ENCODE results near the gene NOL7. TPM values are rescaled to one million over a fixed set of nuclear protein-coding genes. Genes with fewer than 3 reads are reported as not detected.

NOL7 gene
- total and polyA plus RNA-seq, 2 donors (not counting 1 experiment from before 2014, with no cell fraction given) = 24.7 to 58.3 TPM

DNA sequence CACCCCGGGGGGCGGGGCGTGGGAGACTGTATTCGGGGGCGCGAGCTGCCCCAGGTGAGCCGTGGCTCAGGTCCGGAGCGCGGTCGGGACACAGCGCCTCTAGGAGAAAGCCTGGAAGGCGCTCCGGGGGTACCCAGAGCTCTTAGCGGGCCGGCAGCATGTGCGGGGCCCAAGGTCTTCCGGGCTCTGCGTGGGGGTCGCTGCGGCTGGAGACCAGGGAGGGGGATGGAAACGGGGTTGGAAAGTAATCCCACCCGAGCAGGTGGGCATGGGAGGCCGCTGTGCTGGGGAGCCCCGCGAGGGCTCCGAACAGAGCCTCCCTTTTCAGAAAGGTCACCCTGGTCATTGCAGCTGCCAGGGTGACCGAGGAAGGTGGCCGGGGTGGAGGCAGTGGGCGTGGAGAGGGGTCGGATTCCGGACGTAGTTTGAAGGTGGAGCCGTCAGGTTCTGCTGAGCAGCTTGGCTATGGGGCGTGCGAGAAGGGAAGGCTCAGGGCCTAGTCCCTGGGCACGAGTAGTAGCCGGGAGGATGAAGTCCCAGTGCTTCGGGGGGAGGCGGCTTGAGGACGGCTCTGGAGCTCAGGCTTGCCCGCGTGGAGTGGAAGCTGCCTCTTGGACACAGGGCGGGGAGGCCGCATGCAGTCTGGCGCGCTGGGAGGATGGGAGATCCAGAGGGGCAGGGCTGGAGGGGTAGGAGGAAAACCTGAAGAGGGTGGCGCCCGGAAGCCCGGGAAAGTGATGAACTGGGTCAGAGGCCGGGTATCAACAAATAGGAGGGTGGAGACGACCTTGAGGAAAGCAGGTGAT, 40.4 kb upstream of the NOL7 start, which contains the start of gene SIRT5:
TSS of gene SIRT5 (plus strand) at position 31 of the 806 bp plus-strand sequence. CDS start 9,510 bp downstream, outside the sequence.
- ChIA-PET CTCF (interaction anchor here (0.7 to 5.6 kb wide), 35 partner anchors 10 to 380 kb away, joined by 3 to 53 read pairs (median 5); partner anchors contain the start of genes GFOD1, NOL7, RANBP9 and TBC1D7), POLR2A (interaction anchor here (0.6 to 2.7 kb wide), 18 partner anchors 33 to 302 kb away, joined by 3 to 31 read pairs (median 3); partner anchors contain the start of genes GFOD1 and NOL7)
- H3K9ac ChIP-seq (ENCODE audit: low read length) = peak within 1 kb of the TSS; percentile 91
- H3K4me2 ChIP-seq (replicated peaks; ENCODE audit: low read depth, low read length, poor library complexity, severe bottlenecking) = peak within 1 kb of the TSS; percentile 98
- H3K9me3 Mint-ChIP-seq (ENCODE audit: insufficient read depth) = no peaks in the 10 kb centered on the region
- H3K27ac ChIP-seq (ENCODE audit: low read length in 2 of 2) = peak within 1 kb of the TSS; percentile 87 to 94
- peak within 1 kb of the TSS; percentile 95 for H3K4me3 Mint-ChIP-seq
- peaks cover 27% of the 10 kb centered on the region for H3K4me1 Mint-ChIP-seq
- under 1% methylated on average over 52 of the region's 52 CpGs for WGBS (ENCODE audit: insufficient coverage)
- H3K9me3 ChIP-seq (ENCODE audit: control extremely low read depth in 1 of 3, control insufficient read depth in 2 of 3, insufficient read depth in 1 of 3, low read length in 2 of 3) = no peaks in the 10 kb centered on the region
- ATAC-seq (ENCODE audit: low read depth) = peak; percentile 71
- H3K27ac Mint-ChIP-seq = peak within 1 kb of the TSS; percentile 98
- H2AFZ ChIP-seq (ENCODE audit: insufficient read depth, low read depth, low read length, poor library complexity, severe bottlenecking) = peak within 1 kb of the TSS; percentile 96
- intact Hi-C loops (cut with micrococcal nuclease) = loop anchor here (1.0 to 2.0 kb wide), 11 partner anchors 36 to 246 kb away; partner anchors contain the start of genes GFOD1, MCUR1, NOL7 and TBC1D7
- H3K79me2 ChIP-seq (ENCODE audit: control insufficient read depth, insufficient read depth, low read length) = peaks cover 22% of the 10 kb centered on the region
- TF ChIP-seq, protein P1, sequence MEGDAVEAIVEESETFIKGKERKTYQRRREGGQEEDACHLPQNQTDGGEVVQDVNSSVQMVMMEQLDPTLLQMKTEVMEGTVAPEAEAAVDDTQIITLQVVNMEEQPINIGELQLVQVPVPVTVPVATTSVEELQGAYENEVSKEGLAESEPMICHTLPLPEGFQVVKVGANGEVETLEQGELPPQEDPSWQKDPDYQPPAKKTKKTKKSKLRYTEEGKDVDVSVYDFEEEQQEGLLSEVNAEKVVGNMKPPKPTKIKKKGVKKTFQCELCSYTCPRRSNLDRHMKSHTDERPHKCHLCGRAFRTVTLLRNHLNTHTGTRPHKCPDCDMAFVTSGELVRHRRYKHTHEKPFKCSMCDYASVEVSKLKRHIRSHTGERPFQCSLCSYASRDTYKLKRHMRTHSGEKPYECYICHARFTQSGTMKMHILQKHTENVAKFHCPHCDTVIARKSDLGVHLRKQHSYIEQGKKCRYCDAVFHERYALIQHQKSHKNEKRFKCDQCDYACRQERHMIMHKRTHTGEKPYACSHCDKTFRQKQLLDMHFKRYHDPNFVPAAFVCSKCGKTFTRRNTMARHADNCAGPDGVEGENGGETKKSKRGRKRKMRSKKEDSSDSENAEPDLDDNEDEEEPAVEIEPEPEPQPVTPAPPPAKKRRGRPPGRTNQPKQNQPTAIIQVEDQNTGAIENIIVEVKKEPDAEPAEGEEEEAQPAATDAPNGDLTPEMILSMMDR (IDR thresholded peaks at IDR 0.05) = peak; percentile 92
- TF ChIP-seq EZH2 (IDR thresholded peaks at IDR 0.05; ENCODE audit: borderline replicate concordance, insufficient read depth, low read depth, low read length, poor library complexity, severe bottlenecking) = no peak
- peak within 1 kb of the TSS; percentile 37 to 99 (median 81) for H3K4me3 ChIP-seq (ENCODE audit: control extremely low read depth in 1 of 5, extremely low read depth in 1 of 5, insufficient read depth in 1 of 5, low read depth in 2 of 5, low read length in 4 of 5)
- H3K36me3 ChIP-seq (replicated peaks in 1 of 2; ENCODE audit: control extremely low read depth in 1 of 2, control insufficient read depth in 1 of 2, extremely low read depth in 1 of 2, insufficient read depth in 2 of 2, low read length in 1 of 2) = peaks cover 0 to 3% of the 10 kb centered on the region in 2 experiments
- no peaks in the 10 kb centered on the region for H3K27me3 ChIP-seq (replicated peaks in 1 of 4; ENCODE audit: control extremely low read depth in 1 of 4, control insufficient read depth in 3 of 4, insufficient read depth in 4 of 4, low read length in 3 of 4)
- no peaks in the 10 kb centered on the region for H4K20me1 ChIP-seq (ENCODE audit: control insufficient read depth, insufficient read depth, low read length, poor library complexity, severe bottlenecking)
- peaks cover 15 to 16% of the 10 kb centered on the region in 2 donors for H3K4me1 ChIP-seq (ENCODE audit: control insufficient read depth in 2 of 2, insufficient read depth in 2 of 2, low read length in 2 of 2)
- H3K27me3 Mint-ChIP-seq = no peaks in the 10 kb centered on the region
- DNase-seq = peak; percentile 89

All from B cell (primary cell).